ENCODE data around the gene LRP1. TPM values are rescaled to one million over a fixed set of nuclear protein-coding genes. Genes with fewer than 3 reads are reported as not detected.

Gene LRP1
- total RNA-seq, 1 experiment from 2014 or later, result 9.0 TPM

DNA sequence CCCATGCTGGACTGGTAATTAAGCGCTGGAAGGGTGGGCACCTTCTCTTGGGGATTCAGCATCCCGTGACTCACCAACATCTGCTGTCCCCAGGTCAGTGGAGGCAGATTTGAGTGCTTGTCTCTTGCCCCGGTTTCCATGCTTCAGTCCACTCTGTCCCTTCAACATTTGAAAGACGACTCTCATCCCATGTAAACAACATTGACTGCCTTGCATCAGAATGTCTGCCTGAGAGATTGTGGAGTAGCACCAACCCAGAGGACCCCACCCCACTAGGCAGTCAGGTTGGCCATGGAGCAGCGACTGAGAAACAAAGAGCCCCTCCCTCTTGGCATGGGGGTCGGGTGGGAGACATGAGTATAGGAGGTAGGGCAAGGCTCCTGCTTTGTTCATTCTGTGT is 127.6 kb downstream of the LRP1 start:
- no peak for ATAC-seq
- Histone ChIP-seq H3K4me3 (ENCODE audit: low read depth in 2 of 2, low read length in 2 of 2) (no peak overlapping the region), H3K9me3 (ENCODE audit: control insufficient read depth, insufficient read depth, low read depth, low read length) (no peaks in the 10 kb centered on the region), H3K4me1 (ENCODE audit: control insufficient read depth, insufficient read depth, low read length) (no peaks in the 10 kb centered on the region), H3K36me3 (ENCODE audit: control insufficient read depth, insufficient read depth, low read length) (no peaks in the 10 kb centered on the region), H3K27me3 (ENCODE audit: control insufficient read depth, insufficient read depth, low read length) (no peaks in the 10 kb centered on the region), H3K27ac (ENCODE audit: low read length) (no peak overlapping the region)
- in situ Hi-C loops (cut with HindIII; ENCODE audit: low pct_unique_long_range_greater_than_20kb, low sequenced_read_pairs), result no loop called here
- TF ChIP-seq SIN3A (IDR thresholded peaks at IDR 0.05; ENCODE audit: borderline replicate concordance, insufficient read depth, low read depth, low read length) (no peak), POLR2AphosphoS5 (IDR thresholded peaks at IDR 0.05; ENCODE audit: low read depth, low read length) (no peak), TCF7L2 (IDR thresholded peaks at IDR 0.05; ENCODE audit: low read depth, low read length) (no peak)
- TF ChIP-seq, protein P1, sequence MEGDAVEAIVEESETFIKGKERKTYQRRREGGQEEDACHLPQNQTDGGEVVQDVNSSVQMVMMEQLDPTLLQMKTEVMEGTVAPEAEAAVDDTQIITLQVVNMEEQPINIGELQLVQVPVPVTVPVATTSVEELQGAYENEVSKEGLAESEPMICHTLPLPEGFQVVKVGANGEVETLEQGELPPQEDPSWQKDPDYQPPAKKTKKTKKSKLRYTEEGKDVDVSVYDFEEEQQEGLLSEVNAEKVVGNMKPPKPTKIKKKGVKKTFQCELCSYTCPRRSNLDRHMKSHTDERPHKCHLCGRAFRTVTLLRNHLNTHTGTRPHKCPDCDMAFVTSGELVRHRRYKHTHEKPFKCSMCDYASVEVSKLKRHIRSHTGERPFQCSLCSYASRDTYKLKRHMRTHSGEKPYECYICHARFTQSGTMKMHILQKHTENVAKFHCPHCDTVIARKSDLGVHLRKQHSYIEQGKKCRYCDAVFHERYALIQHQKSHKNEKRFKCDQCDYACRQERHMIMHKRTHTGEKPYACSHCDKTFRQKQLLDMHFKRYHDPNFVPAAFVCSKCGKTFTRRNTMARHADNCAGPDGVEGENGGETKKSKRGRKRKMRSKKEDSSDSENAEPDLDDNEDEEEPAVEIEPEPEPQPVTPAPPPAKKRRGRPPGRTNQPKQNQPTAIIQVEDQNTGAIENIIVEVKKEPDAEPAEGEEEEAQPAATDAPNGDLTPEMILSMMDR (IDR thresholded peaks at IDR 0.05), result no peak
- TF ChIP-seq, protein P2, sequence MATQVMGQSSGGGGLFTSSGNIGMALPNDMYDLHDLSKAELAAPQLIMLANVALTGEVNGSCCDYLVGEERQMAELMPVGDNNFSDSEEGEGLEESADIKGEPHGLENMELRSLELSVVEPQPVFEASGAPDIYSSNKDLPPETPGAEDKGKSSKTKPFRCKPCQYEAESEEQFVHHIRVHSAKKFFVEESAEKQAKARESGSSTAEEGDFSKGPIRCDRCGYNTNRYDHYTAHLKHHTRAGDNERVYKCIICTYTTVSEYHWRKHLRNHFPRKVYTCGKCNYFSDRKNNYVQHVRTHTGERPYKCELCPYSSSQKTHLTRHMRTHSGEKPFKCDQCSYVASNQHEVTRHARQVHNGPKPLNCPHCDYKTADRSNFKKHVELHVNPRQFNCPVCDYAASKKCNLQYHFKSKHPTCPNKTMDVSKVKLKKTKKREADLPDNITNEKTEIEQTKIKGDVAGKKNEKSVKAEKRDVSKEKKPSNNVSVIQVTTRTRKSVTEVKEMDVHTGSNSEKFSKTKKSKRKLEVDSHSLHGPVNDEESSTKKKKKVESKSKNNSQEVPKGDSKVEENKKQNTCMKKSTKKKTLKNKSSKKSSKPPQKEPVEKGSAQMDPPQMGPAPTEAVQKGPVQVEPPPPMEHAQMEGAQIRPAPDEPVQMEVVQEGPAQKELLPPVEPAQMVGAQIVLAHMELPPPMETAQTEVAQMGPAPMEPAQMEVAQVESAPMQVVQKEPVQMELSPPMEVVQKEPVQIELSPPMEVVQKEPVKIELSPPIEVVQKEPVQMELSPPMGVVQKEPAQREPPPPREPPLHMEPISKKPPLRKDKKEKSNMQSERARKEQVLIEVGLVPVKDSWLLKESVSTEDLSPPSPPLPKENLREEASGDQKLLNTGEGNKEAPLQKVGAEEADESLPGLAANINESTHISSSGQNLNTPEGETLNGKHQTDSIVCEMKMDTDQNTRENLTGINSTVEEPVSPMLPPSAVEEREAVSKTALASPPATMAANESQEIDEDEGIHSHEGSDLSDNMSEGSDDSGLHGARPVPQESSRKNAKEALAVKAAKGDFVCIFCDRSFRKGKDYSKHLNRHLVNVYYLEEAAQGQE (IDR thresholded peaks at IDR 0.05; ENCODE audit: insufficient read depth in 1 of 2, low read depth in 2 of 2, low read length in 1 of 2), result no peak
- no TSS peak for BruUV-seq (replicated peaks)
- intact Hi-C loops (cut with micrococcal nuclease; ENCODE audit: unreplicated experiment), result no loop called here
- ChIA-PET CTCF (no interaction called here), POLR2A (no interaction called here)
- DNase-seq (ENCODE audit: low read depth, low spot score), result no peak

DNA sequence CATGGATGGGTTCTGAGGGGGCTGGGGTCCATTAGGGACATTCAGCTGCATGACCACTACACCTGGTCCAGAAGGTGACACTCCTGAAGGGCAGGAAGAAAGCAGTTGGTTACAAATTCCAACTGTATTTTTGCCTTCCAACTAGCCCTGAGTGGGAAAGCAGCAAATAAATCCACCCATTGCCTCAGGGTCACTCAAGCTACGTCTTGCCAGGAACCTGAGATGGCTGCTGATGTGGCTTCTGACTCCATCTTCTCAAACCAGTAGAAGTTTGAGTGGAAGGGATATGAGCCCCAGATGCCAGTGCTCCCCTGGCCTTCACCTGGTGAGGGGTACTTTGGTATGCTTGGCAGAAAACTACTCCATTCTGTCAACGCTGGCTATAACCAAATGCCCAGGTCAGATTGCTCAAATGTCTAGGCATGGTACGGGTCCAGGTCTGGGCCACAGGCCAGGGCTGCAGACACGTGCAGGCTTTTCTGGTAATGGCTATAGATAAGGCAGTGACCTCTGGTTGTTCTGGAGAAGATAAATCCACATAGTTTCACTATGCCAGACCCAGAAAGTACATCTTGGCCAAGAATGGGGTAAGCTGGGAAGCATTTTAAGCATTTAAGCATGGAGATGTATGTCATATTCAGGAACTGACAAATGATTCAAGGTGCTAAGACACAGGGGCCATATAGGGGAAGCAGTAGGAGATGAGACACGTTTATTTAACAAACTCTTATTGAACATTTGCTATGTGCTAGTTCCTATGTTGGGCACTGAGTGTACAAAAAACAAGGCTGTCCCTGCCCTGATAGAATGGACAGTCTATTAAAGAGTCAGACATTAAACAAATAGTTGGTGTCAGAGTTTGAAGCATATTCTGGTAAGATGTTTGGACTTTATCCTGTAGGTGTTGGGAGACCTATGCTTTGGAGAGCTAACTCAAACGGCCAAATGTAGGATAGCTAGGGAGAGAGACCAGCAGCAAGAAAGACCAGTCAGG is 131.0 kb downstream of the LRP1 start:
- ATAC-seq, result no peak
- Histone ChIP-seq H3K9me3 (ENCODE audit: control insufficient read depth, insufficient read depth, low read depth, low read length) (no peaks in the 10 kb centered on the region), H3K4me1 (ENCODE audit: control insufficient read depth, insufficient read depth, low read length) (no peaks in the 10 kb centered on the region), H3K27me3 (ENCODE audit: control insufficient read depth, insufficient read depth, low read length) (no peaks in the 10 kb centered on the region), H3K36me3 (ENCODE audit: control insufficient read depth, insufficient read depth, low read length) (no peaks in the 10 kb centered on the region), H3K27ac (ENCODE audit: low read length) (no peak overlapping the region), H3K4me3 (ENCODE audit: low read depth in 2 of 2, low read length in 2 of 2) (no peak overlapping the region)
- no peak for DNase-seq (ENCODE audit: low read depth, low spot score)
- CTCF ChIA-PET, result no interaction called here
- TF ChIP-seq, protein P2 (IDR thresholded peaks at IDR 0.05; ENCODE audit: insufficient read depth in 1 of 2, low read depth in 2 of 2, low read length in 1 of 2), result no peak
- TF ChIP-seq SIN3A (IDR thresholded peaks at IDR 0.05; ENCODE audit: borderline replicate concordance, insufficient read depth, low read depth, low read length), result no peak
- TF ChIP-seq POLR2AphosphoS5 (IDR thresholded peaks at IDR 0.05; ENCODE audit: low read depth, low read length), result no peak
- TF ChIP-seq, protein P1 (IDR thresholded peaks at IDR 0.05), result no peak
- TF ChIP-seq TCF7L2 (IDR thresholded peaks at IDR 0.05; ENCODE audit: low read depth, low read length), result no peak
- BruUV-seq (replicated peaks), result no TSS peak
- in situ Hi-C loops (cut with HindIII; ENCODE audit: low pct_unique_long_range_greater_than_20kb, low sequenced_read_pairs) (no loop called here), intact Hi-C loops (cut with micrococcal nuclease; ENCODE audit: unreplicated experiment) (no loop called here)
- POLR2A ChIA-PET, result interaction anchor here (0.6 kb wide), 1 partner anchor 194 kb away, joined by 3 read pairs; no protein-coding TSS in a partner anchor
